Endothelial cell (in vitro differentiated cells): ENCODE results near the gene CCNY. TPM values are rescaled to one million over a fixed set of nuclear protein-coding genes. Genes with fewer than 3 reads are reported as not detected.
A peak's percentile ranks its signal among the peaks of the same experiment; 100 is the strongest.

Experiments
- DNase-seq: peaks from one replicate; pipeline ENCODE4 v3.0.0; 2021; ENCODE audit warnings: low spot score
- H3K27ac Mint-ChIP-seq: one replicate; pipeline ENCODE4 v1.8.0; 2021; ENCODE audit warnings: mixed read lengths, inconsistent platforms; ENCODE audit not compliant: unreplicated experiment
- H3K27me3 Mint-ChIP-seq: one replicate; pipeline ENCODE4 v1.8.0; 2021; ENCODE audit warnings: mild to moderate bottlenecking, moderate library complexity, mixed read lengths, inconsistent platforms; ENCODE audit not compliant: unreplicated experiment
- H3K36me3 Mint-ChIP-seq: one replicate; pipeline ENCODE4 v1.8.0; 2021; ENCODE audit warnings: mild to moderate bottlenecking, low read depth, mixed read lengths, inconsistent platforms; ENCODE audit not compliant: unreplicated experiment
- H3K4me1 Mint-ChIP-seq: one replicate; pipeline ENCODE4 v1.8.0; 2021; ENCODE audit warnings: mild to moderate bottlenecking, mixed read lengths, inconsistent platforms; ENCODE audit not compliant: unreplicated experiment
- H3K4me3 Mint-ChIP-seq: one replicate; pipeline ENCODE4 v1.8.0; 2021; ENCODE audit warnings: mild to moderate bottlenecking, mixed read lengths, inconsistent platforms; ENCODE audit not compliant: unreplicated experiment
- H3K9me3 Mint-ChIP-seq: one replicate; pipeline ENCODE4 v1.8.0; 2021; ENCODE audit warnings: mixed read lengths, inconsistent platforms; ENCODE audit not compliant: unreplicated experiment
- total RNA-seq: library from RNA; stranded (reverse); fragmentation: NEBNext Ultra II Directional; extraction: Animal tissue kit (Norgen Biotek cat#: 25700); gene quantifications from one replicate; pipeline ENCODE4 v1.2.1, GENCODE V29; 2021; ENCODE audit not compliant: unreplicated experiment
- TF ChIP-seq, protein P1 (sequence below): fragments of 200-600 bp; sonication (generic); IDR thresholded peaks from one replicate; pipeline ENCODE4 v1.5.0; 2021; ENCODE audit warnings: antibody characterized with exemption; ENCODE audit not compliant: unreplicated experiment

CCNY gene
- total RNA-seq, 1 donor from 2014 or later = 169 TPM

DNA sequence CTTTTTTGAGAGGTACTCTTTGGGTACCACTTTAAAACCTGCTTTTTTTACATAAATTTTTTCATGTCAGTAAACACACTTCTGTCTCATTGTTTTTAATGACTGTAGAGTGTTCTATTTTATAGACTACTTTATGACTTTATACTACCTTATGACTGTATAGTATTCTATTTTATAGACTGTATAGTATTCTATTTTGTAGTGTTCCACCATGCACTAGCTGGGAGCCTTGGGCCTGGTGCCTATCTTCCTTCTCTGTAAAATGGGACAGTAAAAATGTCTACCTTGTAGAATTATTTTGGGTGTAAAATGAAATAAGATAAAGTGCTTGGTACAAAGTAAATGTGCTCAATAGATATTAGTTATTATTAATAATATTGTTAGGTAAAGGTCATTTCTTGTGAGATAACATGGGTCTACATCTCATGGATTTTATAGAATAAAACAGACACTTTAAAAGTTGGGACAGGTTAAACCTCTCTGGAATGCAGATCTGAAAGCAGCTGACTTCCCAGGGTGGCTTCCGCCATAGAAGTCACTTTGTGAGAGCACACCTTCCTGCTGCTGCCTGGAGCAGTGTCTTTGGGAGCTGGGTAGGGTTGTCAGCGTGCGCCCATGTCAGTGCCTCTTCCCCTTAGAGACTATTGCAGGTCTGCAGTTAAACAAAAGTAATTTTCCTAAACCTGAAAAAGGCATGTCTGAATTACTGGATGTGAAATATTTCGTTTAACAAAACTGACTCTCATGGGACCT is 31.0 kb downstream of the CCNY start:
- Mint-ChIP-seq H3K27me3 (peaks cover 10% of the 10 kb centered on the region), H3K4me1 (peaks cover 63% of the 10 kb centered on the region), H3K4me3 (no peak overlapping the region), H3K9me3 (no peaks in the 10 kb centered on the region), H3K36me3 (peaks cover 9% of the 10 kb centered on the region), H3K27ac (peak overlapping the region; percentile 48)
- TF ChIP-seq, protein P1, sequence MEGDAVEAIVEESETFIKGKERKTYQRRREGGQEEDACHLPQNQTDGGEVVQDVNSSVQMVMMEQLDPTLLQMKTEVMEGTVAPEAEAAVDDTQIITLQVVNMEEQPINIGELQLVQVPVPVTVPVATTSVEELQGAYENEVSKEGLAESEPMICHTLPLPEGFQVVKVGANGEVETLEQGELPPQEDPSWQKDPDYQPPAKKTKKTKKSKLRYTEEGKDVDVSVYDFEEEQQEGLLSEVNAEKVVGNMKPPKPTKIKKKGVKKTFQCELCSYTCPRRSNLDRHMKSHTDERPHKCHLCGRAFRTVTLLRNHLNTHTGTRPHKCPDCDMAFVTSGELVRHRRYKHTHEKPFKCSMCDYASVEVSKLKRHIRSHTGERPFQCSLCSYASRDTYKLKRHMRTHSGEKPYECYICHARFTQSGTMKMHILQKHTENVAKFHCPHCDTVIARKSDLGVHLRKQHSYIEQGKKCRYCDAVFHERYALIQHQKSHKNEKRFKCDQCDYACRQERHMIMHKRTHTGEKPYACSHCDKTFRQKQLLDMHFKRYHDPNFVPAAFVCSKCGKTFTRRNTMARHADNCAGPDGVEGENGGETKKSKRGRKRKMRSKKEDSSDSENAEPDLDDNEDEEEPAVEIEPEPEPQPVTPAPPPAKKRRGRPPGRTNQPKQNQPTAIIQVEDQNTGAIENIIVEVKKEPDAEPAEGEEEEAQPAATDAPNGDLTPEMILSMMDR = no peak
- no peak for DNase-seq

DNA sequence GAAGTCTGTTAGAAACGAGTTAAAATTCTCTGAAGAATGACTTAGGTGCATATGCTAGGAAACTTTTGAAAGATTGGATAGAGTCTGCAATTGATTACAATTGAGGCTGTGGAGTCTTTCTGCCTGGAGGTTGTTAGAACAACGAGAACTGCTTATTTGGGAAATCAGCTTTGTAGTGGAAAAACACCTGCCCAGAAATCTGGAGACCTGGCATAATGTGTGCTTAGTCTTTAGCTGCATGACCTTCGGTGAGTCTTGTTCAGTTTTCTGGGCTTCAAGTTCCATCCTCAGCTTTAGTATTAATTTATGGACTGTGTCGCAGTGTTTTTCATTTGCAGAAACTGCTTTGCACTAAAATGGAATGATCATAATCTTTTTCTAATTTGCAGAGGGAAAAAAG is 31.7 kb downstream of the CCNY start:
- Mint-ChIP-seq H3K4me1 (peaks cover 70% of the 10 kb centered on the region), H3K9me3 (no peaks in the 10 kb centered on the region), H3K36me3 (peaks cover 8% of the 10 kb centered on the region), H3K4me3 (no peak overlapping the region), H3K27ac (no peak overlapping the region), H3K27me3 (peaks cover 12% of the 10 kb centered on the region)
- DNase-seq = no peak
- TF ChIP-seq, protein P1 = no peak

DNA sequence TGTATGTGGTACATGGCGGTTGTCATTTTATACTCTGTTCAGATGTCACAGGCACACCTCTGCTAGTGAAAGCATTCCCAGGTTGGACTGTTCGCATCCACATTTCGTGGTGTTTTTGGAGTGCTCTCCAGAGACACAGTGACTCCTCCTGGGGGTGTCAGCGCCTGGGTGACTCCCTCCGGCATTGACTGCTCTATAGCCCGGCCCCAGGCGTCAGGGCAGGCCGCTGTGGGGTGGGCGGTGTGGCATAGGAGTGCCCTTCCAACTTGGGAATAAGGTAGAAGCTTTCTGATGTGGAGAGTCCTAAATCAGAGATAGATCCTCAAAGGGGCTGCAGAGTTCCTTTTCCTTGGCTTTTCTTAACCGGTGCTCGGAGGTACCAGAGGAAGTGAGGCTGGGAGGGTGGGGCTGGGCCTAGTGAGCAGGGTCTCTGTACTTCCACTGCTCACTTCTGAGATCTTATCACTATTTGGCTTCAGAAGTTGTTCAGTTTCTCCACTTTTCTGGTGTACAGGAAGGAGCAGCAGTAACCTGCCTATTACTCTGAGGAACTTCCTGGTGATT is 32.3 kb downstream of the CCNY start:
- TF ChIP-seq, protein P1 = no peak
- Mint-ChIP-seq H3K36me3 (peaks cover 8% of the 10 kb centered on the region), H3K27me3 (peaks cover 16% of the 10 kb centered on the region), H3K9me3 (no peaks in the 10 kb centered on the region), H3K4me1 (peaks cover 70% of the 10 kb centered on the region), H3K4me3 (no peak overlapping the region), H3K27ac (peak overlapping the region; percentile 61)
- DNase-seq = no peak

DNA sequence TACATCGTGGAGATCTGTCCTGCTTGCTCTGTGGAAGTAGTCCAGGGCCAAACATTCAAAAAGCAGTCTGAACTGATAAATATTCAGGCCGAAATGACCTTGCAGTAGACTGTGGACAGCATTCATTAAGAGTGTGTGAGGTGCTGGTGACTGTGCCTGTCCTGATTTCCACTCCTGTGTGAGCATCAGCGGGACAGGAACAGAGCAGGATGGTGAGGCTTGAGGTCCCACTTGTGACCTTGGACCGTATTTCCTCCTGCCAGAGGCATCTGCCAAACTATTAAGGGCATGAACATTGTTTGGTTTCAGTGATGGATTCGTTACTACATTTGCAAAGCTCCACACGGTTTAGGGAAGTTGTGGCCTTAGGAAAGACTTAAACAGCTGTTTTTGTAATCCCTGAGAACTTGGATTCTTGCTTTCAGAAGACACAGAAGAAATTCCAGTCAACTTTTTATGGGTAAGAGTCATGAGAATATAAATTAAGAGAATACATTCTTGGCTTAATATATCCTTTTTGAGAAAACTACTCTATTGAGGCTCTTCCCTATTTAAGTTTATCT is 32.8 kb downstream of the CCNY start:
- H3K4me1 Mint-ChIP-seq = peaks cover 69% of the 10 kb centered on the region
- TF ChIP-seq, protein P1 = no peak
- H3K36me3 Mint-ChIP-seq = peaks cover 8% of the 10 kb centered on the region
- H3K27ac Mint-ChIP-seq = peak overlapping the region; percentile 5
- DNase-seq = no peak
- no peak overlapping the region for H3K4me3 Mint-ChIP-seq
- H3K27me3 Mint-ChIP-seq = peaks cover 16% of the 10 kb centered on the region
- no peaks in the 10 kb centered on the region for H3K9me3 Mint-ChIP-seq

DNA sequence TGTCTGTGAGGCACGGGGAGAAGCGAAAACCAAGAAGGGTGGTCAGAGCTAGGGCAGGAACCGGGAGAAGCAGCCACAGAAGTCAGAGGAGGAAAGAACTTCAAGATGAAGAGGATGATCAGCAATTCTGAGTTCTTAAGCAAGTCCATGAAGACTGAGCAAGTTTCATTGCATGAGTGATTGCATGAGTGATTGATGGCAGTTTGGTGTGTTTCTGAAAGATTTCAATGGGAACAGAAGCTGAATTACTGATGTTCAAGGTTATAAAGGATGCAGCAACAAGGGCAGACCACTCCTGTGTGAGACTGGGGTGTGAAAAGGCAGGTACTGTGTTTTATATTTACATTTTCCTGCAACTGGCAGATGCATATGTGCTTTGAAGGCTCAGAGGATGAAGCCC is 35.4 kb downstream of the CCNY start:
- Mint-ChIP-seq H3K9me3 (no peaks in the 10 kb centered on the region), H3K27me3 (peaks cover 21% of the 10 kb centered on the region), H3K27ac (peak overlapping the region; percentile 93), H3K36me3 (peaks cover 24% of the 10 kb centered on the region), H3K4me1 (peaks cover 88% of the 10 kb centered on the region), H3K4me3 (peak overlapping the region; percentile 53)
- DNase-seq = no peak
- TF ChIP-seq, protein P1 = no peak
